MM.1S (cell line): ENCODE data around the gene TESK2.
A peak's percentile ranks its signal among the peaks of the same experiment; 100 is the strongest.

Experiments used
- DNase-seq: peaks from one replicate; pipeline ENCODE4 v3.0.0-alpha.2; 2015
- H2AFZ ChIP-seq: fragments of 300-600 bp; sonication (generic); 2 replicates; pipeline ENCODE4 v1.6.0; 2016; ENCODE audit warnings: antibody characterized with exemption, low read length
- H3F3A ChIP-seq: fragments of 300-600 bp; sonication (generic); 2 replicates; pipeline ENCODE4 v1.6.1; 2016; ENCODE audit warnings: mild to moderate bottlenecking, antibody characterized with exemption, low read length, moderate library complexity, mixed read lengths; ENCODE audit not compliant: insufficient read depth
- H3K27ac ChIP-seq: fragments of 300-600 bp; sonication (generic); 2 replicates; pipeline ENCODE4 v1.5.1; 2016; ENCODE audit warnings: mild to moderate bottlenecking, low read length
- H3K27me3 ChIP-seq: fragments of 300-600 bp; sonication (generic); replicated peaks from 2 replicates; pipeline ENCODE4 v1.6.0; 2016; ENCODE audit warnings: low read length; ENCODE audit not compliant: insufficient read depth
- H3K36me3 ChIP-seq: fragments of 300-600 bp; sonication (generic); replicated peaks from 2 replicates; pipeline ENCODE4 v1.6.1; 2016; ENCODE audit warnings: mild to moderate bottlenecking, low read length, mixed read lengths; ENCODE audit not compliant: insufficient read depth
- H3K4me1 ChIP-seq: fragments of 300-600 bp; sonication (generic); 2 replicates; pipeline ENCODE4 v1.6.1; 2016; ENCODE audit warnings: low read length, mixed read lengths
- H3K4me2 ChIP-seq: fragments of 300-600 bp; sonication (generic); 2 replicates; pipeline ENCODE4 v1.6.0; 2016; ENCODE audit warnings: low read depth, low read length
- H3K4me3 ChIP-seq: fragments of 300-600 bp; sonication (generic); 2 replicates; pipeline ENCODE4 v1.5.1; 2016; ENCODE audit warnings: low read length, mixed read lengths
- H3K79me2 ChIP-seq: fragments of 300-600 bp; sonication (generic); 2 replicates; pipeline ENCODE4 v1.6.1; 2016; ENCODE audit warnings: mixed run types, low read length, mixed read lengths
- H3K9ac ChIP-seq: fragments of 300-600 bp; sonication (generic); 2 replicates; pipeline ENCODE4 v1.6.1; 2016; ENCODE audit warnings: low read length, mixed read lengths
- H3K9me2 ChIP-seq: fragments of 300-600 bp; sonication (generic); replicated peaks from 2 replicates; pipeline ENCODE4 v1.6.1; 2016; ENCODE audit warnings: mild to moderate bottlenecking, low read length, mixed read lengths; ENCODE audit not compliant: insufficient read depth
- H3K9me3 ChIP-seq: fragments of 300-600 bp; sonication (generic); replicated peaks from 2 replicates; pipeline ENCODE4 v1.6.1; 2016; ENCODE audit warnings: mild to moderate bottlenecking, low read length, mixed read lengths; ENCODE audit not compliant: insufficient read depth
- H4K20me1 ChIP-seq: fragments of 300-600 bp; sonication (generic); 2 replicates; pipeline ENCODE4 v1.6.1; 2016; ENCODE audit warnings: mild to moderate bottlenecking, low read length, moderate library complexity, mixed read lengths; ENCODE audit not compliant: insufficient read depth
- EZH2 ChIP-seq: fragments of 300-600 bp; sonication (generic); optimal IDR thresholded peaks from 2 replicates; pipeline ENCODE3; 2017; ENCODE audit warnings: low read depth, mild to moderate bottlenecking, antibody characterized with exemption, low read length, mixed read lengths
- EZH2phosphoT487 ChIP-seq: fragments of 300-600 bp; sonication (generic); IDR thresholded peaks from 2 replicates; pipeline ENCODE4 v1.6.1; 2018; ENCODE audit warnings: antibody characterized with exemption, low read length
- TF ChIP-seq, protein P1 (sequence below): fragments of 300-600 bp; sonication (generic); IDR thresholded peaks from 2 replicates; pipeline ENCODE4 v1.5.1; 2016; ENCODE audit warnings: antibody characterized with exemption, low read length, mixed read lengths

The TESK2 gene

GRCh38 chr1:45354838-45355237 lies 136.1 kb downstream of the TESK2 start:
- Histone ChIP-seq H3K36me3 (no peaks in the 10 kb centered on the region), H3K4me3 (no peak overlapping the region), H3K4me1 (peaks cover 8% of the 10 kb centered on the region), H3F3A (peaks cover 5% of the 10 kb centered on the region; the same call in 1 of the 2 replicates), H3K27me3 (no peaks in the 10 kb centered on the region), H3K79me2 (no peaks in the 10 kb centered on the region), H3K4me2 (no peak overlapping the region), H3K9me3 (no peaks in the 10 kb centered on the region), H2AFZ (no peak overlapping the region), H4K20me1 (no peaks in the 10 kb centered on the region), H3K27ac (no peak overlapping the region), H3K9ac (no peak overlapping the region), H3K9me2 (no peaks in the 10 kb centered on the region)
- DNase-seq: no peak
- TF ChIP-seq EZH2phosphoT487: no peak

GRCh38 chr1:45353685-45354084 lies 137.3 kb downstream of the TESK2 start:
- DNase-seq: no peak
- H3K4me2 ChIP-seq: no peak overlapping the region
- H3K4me3 ChIP-seq: no peak overlapping the region

DNA sequence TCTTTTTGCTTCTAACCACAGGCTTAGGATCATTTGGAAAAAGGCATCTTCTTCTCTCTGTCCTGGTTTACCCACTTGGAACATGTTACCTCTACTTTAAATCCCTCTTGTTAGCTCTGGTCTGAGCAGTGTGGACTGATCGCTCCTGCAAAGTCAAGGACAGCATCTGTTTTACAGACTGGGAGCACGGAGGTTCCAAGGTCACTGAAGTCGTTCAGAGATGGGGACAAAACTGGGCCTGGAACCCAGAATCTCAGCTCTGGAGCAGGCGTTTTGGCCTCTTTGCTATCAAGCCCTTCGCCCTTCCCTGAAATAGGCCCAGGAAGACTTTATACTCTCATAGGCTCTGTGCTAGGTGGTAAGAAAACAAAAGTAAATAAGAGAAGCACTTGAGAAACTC lies 139.5 kb downstream of the TESK2 start:
- no peaks in the 10 kb centered on the region for H4K20me1 ChIP-seq
- H3K9me3 ChIP-seq: no peaks in the 10 kb centered on the region
- H2AFZ ChIP-seq: no peak overlapping the region
- H3K27me3 ChIP-seq: no peaks in the 10 kb centered on the region
- H3K27ac ChIP-seq: no peak overlapping the region
- TF ChIP-seq, protein P1, sequence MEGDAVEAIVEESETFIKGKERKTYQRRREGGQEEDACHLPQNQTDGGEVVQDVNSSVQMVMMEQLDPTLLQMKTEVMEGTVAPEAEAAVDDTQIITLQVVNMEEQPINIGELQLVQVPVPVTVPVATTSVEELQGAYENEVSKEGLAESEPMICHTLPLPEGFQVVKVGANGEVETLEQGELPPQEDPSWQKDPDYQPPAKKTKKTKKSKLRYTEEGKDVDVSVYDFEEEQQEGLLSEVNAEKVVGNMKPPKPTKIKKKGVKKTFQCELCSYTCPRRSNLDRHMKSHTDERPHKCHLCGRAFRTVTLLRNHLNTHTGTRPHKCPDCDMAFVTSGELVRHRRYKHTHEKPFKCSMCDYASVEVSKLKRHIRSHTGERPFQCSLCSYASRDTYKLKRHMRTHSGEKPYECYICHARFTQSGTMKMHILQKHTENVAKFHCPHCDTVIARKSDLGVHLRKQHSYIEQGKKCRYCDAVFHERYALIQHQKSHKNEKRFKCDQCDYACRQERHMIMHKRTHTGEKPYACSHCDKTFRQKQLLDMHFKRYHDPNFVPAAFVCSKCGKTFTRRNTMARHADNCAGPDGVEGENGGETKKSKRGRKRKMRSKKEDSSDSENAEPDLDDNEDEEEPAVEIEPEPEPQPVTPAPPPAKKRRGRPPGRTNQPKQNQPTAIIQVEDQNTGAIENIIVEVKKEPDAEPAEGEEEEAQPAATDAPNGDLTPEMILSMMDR: no peak
- TF ChIP-seq EZH2phosphoT487: no peak
- no peak for TF ChIP-seq EZH2
- no peaks in the 10 kb centered on the region for H3K36me3 ChIP-seq
- H3F3A ChIP-seq: peaks cover 26% of the 10 kb centered on the region
- no peak overlapping the region for H3K9ac ChIP-seq
- no peak for DNase-seq
- H3K79me2 ChIP-seq: no peaks in the 10 kb centered on the region
- no peak overlapping the region for H3K4me3 ChIP-seq
- no peak overlapping the region for H3K4me2 ChIP-seq
- peaks cover 35% of the 10 kb centered on the region for H3K4me1 ChIP-seq
- H3K9me2 ChIP-seq: no peaks in the 10 kb centered on the region

More at GRCh38 chr1:45353685-45354084, 137.3 kb downstream of the TESK2 start:
- Histone ChIP-seq H3K9ac (no peak overlapping the region), H4K20me1 (no peaks in the 10 kb centered on the region), H3K9me3 (no peaks in the 10 kb centered on the region), H3K4me1 (peaks cover 19% of the 10 kb centered on the region), H3K79me2 (no peaks in the 10 kb centered on the region), H3F3A (peaks cover 15% of the 10 kb centered on the region), H3K27me3 (no peaks in the 10 kb centered on the region), H3K36me3 (no peaks in the 10 kb centered on the region), H3K9me2 (no peaks in the 10 kb centered on the region), H2AFZ (no peak overlapping the region), H3K27ac (no peak overlapping the region)
- no peak for TF ChIP-seq EZH2phosphoT487
- TF ChIP-seq, protein P1: no peak
- no peak for TF ChIP-seq EZH2

DNA sequence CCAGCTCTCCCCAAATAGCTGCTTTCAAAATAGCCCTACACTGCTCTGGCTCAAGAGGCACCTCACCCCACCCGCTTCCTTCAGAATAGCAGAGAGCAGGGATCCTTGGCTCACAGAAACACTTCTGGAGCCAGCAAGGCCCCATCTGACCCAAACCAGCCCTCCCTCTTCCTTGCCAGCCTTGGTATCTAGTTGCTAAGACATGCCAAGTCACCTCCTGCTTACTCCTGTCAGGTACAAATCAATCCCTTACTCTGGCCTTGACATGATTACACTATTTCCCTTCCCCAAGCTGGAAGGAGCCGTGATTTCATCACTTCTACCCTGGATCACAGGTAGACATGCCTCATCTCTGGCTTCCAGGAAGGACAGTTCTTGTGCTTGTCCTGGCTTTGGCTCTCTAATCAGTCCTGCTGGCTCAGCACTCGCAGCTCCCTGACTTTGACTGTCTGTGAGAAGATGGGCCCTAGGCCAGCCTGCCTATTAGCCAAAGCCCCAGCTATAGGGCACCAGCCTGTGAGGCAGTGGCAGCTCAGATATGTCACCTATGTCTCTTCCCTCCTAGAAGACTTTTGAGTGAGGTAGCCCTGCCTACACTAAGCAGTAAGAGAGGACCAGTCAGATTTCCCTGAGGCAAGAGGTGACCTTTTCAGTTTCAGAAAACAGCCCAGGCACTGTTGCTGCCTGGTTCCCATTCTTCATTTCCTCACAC lies 141.8 kb downstream of the TESK2 start:
- Histone ChIP-seq H3K4me2 (peak overlapping the region; percentile 39), H3K4me1 (peaks cover 35% of the 10 kb centered on the region), H3K79me2 (no peaks in the 10 kb centered on the region), H3K27me3 (no peaks in the 10 kb centered on the region), H3F3A (peaks cover 21% of the 10 kb centered on the region), H2AFZ (peak overlapping the region; percentile 21; the same call in 1 of the 2 replicates), H4K20me1 (no peaks in the 10 kb centered on the region), H3K36me3 (no peaks in the 10 kb centered on the region), H3K4me3 (no peak overlapping the region), H3K9me2 (no peaks in the 10 kb centered on the region), H3K27ac (peak overlapping the region; percentile 67; the same call in 1 of the 2 replicates), H3K9ac (peak overlapping the region; percentile 13; the same call in 1 of the 2 replicates), H3K9me3 (no peaks in the 10 kb centered on the region)
- DNase-seq: peak; percentile 54
- TF ChIP-seq, protein P1: no peak
- TF ChIP-seq EZH2phosphoT487 (no peak), EZH2 (no peak)
